Stimulated activated naive B cell treated with anti-CD40 and anti-IgM and Interleukin-4, amounts not matched to agents 10 μg/mL and 1 μg/mL and 100 μg/mL, for 72 hours (primary cell): Measurements from ENCODE around the gene MTMR1.
A peak's percentile ranks its signal among the peaks of the same experiment; 100 is the strongest.

Source experiments
- ATAC-seq, 2 donors: fragments of 150-1000 bp; cut with Tn5 transposase; replicated peaks; 2 replicates each; pipeline ENCODE4 v1.10.0; 2021; ENCODE audit warnings: moderate library complexity in 1 of 2
- DNase-seq: peaks from one replicate; pipeline ENCODE4 v3.0.0; 2021
- H3K27ac Mint-ChIP-seq: one replicate; pipeline ENCODE4 v1.8.0; 2022; ENCODE audit warnings: mild to moderate bottlenecking, mixed read lengths
- H3K27me3 Mint-ChIP-seq, 2 donors: one replicate each; pipeline ENCODE4 v1.8.0; 2022; ENCODE audit warnings: mixed read lengths in 2 of 2
- H3K36me3 Mint-ChIP-seq, 2 donors: one replicate each; pipeline ENCODE4 v1.8.0; 2022; ENCODE audit warnings: mixed read lengths in 2 of 2, mild to moderate bottlenecking in 1 of 2
- H3K4me1 Mint-ChIP-seq, 2 donors: one replicate each; pipeline ENCODE4 v1.8.0; 2022; ENCODE audit warnings: mixed read lengths in 2 of 2, mild to moderate bottlenecking in 1 of 2
- H3K4me3 Mint-ChIP-seq, 2 donors: one replicate each; pipeline ENCODE4 v1.8.0; 2022; ENCODE audit warnings: mild to moderate bottlenecking in 2 of 2, mixed read lengths in 2 of 2, moderate library complexity in 1 of 2
- H3K9me3 Mint-ChIP-seq, 2 donors: one replicate each; pipeline ENCODE4 v1.8.0; 2022; ENCODE audit warnings: mixed read lengths in 2 of 2, mild to moderate bottlenecking in 1 of 2

The MTMR1 gene

GRCh38 chrX:150712619-150713018 is 19.4 kb downstream of the MTMR1 start:
- Mint-ChIP-seq H3K4me1 (peaks cover 21 to 32% of the 10 kb centered on the region in 2 donors), H3K4me3 (no peak overlapping the region), H3K27ac (no peak overlapping the region), H3K9me3 (no peaks in the 10 kb centered on the region), H3K27me3 (no peaks in the 10 kb centered on the region), H3K36me3 (peaks cover 5 to 8% of the 10 kb centered on the region in 2 donors)
- DNase-seq (no peak), ATAC-seq (no peak)

DNA sequence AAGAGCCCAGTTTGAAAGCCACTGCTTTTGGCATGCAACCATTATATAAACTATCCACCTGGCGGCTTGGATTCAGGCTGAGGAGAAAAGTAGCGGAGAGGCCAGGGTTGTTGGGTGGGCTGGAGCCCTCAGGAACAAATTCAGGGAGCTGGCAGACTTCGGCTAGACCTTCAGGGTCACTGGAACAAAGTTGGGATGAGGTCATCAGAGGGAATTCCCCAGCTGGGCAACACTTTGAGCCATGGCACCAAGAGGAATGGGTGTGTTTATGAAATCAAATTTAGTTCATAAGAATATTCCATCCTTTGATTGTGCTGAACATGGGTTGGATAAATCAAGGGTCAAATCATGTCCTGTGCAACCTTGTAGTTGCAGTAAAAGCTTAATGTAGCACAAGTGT is 22.0 kb downstream of the MTMR1 start:
- H3K27me3 Mint-ChIP-seq = no peaks in the 10 kb centered on the region
- H3K4me1 Mint-ChIP-seq = peaks cover 16 to 26% of the 10 kb centered on the region in 2 donors
- no peaks in the 10 kb centered on the region for H3K9me3 Mint-ChIP-seq
- no peak overlapping the region for H3K27ac Mint-ChIP-seq
- DNase-seq = no peak
- peaks cover 0 to under 1% of the 10 kb centered on the region in 2 donors for H3K36me3 Mint-ChIP-seq
- no peak overlapping the region for H3K4me3 Mint-ChIP-seq
- no peak for ATAC-seq

DNA sequence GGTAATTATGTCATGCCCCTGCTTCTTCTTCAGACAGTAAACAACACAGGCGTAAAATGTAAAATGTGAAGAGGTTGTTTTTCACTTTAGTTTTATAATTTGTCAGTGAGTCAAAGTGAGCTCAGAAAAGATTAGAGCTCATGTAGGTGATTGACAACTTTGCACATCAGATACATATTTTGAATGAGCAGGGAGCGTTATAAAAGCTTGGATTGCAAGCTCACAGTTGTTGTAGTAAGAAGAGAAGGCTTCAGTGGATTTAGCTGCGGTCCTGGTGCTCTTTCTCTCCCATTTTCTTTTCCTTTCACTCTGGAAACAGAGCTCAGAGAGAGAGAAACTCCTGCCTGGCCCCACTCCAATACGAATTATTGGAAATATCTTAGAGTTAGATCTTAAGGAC is 26.4 kb downstream of the MTMR1 start:
- peak overlapping the region; percentile 39 for H3K27ac Mint-ChIP-seq
- H3K36me3 Mint-ChIP-seq = peaks cover 9 to 11% of the 10 kb centered on the region in 2 donors
- H3K27me3 Mint-ChIP-seq = no peaks in the 10 kb centered on the region
- H3K9me3 Mint-ChIP-seq = no peaks in the 10 kb centered on the region
- peaks cover 8 to 18% of the 10 kb centered on the region in 2 donors for H3K4me1 Mint-ChIP-seq
- ATAC-seq = no peak
- no peak for DNase-seq
- no peak overlapping the region for H3K4me3 Mint-ChIP-seq

- Mint-ChIP-seq H3K9me3 (no peaks in the 10 kb centered on the region), H3K36me3 (peaks cover 16 to 21% of the 10 kb centered on the region in 2 donors), H3K27me3 (no peaks in the 10 kb centered on the region), H3K4me1 (peaks cover 2 to 10% of the 10 kb centered on the region in 2 donors), H3K27ac (peak overlapping the region; percentile 71), H3K4me3 (no peak overlapping the region)
- ATAC-seq (no peak), DNase-seq (no peak)
These were observed 36.8 kb downstream of the MTMR1 start for GRCh38 chrX:150729956-150730355.

DNA sequence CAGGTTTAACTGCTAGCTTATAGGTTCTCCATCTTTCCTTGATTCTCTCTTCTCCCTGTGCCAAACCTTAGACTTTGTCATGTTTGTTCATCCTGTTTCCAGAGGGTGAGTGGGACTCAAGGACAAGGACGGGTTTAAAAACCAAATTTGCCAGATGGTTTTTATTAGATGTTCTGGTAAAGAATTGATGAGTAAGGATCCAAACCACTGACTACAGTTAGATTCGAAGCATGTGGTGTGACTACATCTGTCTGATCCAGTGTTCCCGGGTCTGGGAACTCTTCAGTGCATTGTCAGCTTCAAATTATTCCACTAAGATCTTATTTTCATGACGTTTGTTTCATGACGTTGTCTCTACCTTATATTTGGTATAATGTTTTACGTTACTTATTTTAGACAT is 37.5 kb downstream of the MTMR1 start:
- DNase-seq (no peak), ATAC-seq (no peak)
- peaks cover 20% of the 10 kb centered on the region in 2 donors for H3K36me3 Mint-ChIP-seq
- H3K4me1 Mint-ChIP-seq = peaks cover 4% of the 10 kb centered on the region in 2 donors
- H3K4me3 Mint-ChIP-seq = no peak overlapping the region
- no peaks in the 10 kb centered on the region for H3K27me3 Mint-ChIP-seq
- no peaks in the 10 kb centered on the region for H3K9me3 Mint-ChIP-seq
- no peak overlapping the region for H3K27ac Mint-ChIP-seq

- Mint-ChIP-seq H3K36me3 (peaks cover 19 to 23% of the 10 kb centered on the region in 2 donors), H3K4me1 (peaks cover 7 to 9% of the 10 kb centered on the region in 2 donors), H3K9me3 (no peaks in the 10 kb centered on the region), H3K27me3 (no peaks in the 10 kb centered on the region), H3K27ac (no peak overlapping the region), H3K4me3 (no peak overlapping the region)
- no peak for ATAC-seq
- DNase-seq = no peak
These were observed 38.6 kb downstream of the MTMR1 start for GRCh38 chrX:150731795-150732194.

DNA sequence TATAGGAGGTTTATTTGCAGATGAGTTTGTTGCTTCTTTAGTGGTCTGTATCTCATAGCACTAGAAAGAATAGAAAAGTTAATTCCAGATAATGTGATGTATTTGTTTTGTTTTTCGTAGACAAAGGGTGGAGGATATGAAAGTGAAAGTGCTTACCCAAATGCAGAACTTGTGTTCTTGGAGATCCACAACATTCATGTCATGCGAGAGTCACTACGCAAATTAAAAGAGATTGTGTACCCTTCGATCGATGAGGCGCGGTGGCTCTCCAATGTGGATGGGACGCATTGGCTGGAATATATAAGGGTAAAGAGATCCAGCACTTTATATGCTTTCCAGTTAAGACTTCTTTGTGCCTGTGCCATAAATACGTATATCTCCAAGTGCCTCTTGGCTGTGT is 43.3 kb downstream of the MTMR1 start:
- peaks cover 5 to 9% of the 10 kb centered on the region in 2 donors for H3K4me1 Mint-ChIP-seq
- DNase-seq (no peak), ATAC-seq (peak; percentile 55 to 71)
- H3K36me3 Mint-ChIP-seq = peaks cover 24 to 34% of the 10 kb centered on the region in 2 donors
- peak overlapping the region in 1 of 2 donors; percentile 60 for H3K4me3 Mint-ChIP-seq
- H3K27me3 Mint-ChIP-seq = no peaks in the 10 kb centered on the region
- H3K27ac Mint-ChIP-seq = peak overlapping the region; percentile 84
- no peaks in the 10 kb centered on the region for H3K9me3 Mint-ChIP-seq

- no peaks in the 10 kb centered on the region for H3K27me3 Mint-ChIP-seq
- H3K4me3 Mint-ChIP-seq = no peak overlapping the region
- H3K9me3 Mint-ChIP-seq = no peaks in the 10 kb centered on the region
- no peaks in the 10 kb centered on the region for H3K4me1 Mint-ChIP-seq
- no peak overlapping the region for H3K27ac Mint-ChIP-seq
- peaks cover 11 to 15% of the 10 kb centered on the region in 2 donors for H3K36me3 Mint-ChIP-seq
- DNase-seq (no peak), ATAC-seq (no peak)
These were observed 58.9 kb downstream of the MTMR1 start for GRCh38 chrX:150752124-150752523.

DNA sequence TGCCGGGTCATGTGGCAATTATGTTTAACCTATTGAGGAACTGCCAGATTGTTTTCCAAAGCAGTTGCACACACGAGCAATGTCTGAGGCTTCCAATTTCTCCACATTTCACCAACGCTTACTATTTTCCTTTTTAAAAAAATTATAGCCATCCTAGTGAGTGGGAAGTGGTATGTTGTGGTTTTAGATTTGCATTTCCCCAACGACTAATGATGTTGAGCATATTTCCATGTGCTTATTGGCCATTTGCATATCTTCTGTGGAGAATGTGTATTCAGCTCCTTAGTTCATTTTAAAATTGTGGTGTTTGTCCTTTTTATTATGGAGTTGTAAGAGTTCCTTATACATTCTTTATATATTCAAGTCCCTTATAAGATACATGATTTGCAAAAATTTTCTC is 60.2 kb downstream of the MTMR1 start:
- H3K4me1 Mint-ChIP-seq = no peaks in the 10 kb centered on the region
- ATAC-seq (no peak), DNase-seq (no peak)
- no peaks in the 10 kb centered on the region for H3K27me3 Mint-ChIP-seq
- H3K27ac Mint-ChIP-seq = no peak overlapping the region
- no peaks in the 10 kb centered on the region for H3K9me3 Mint-ChIP-seq
- H3K4me3 Mint-ChIP-seq = no peak overlapping the region
- H3K36me3 Mint-ChIP-seq = peaks cover 14 to 26% of the 10 kb centered on the region in 2 donors

DNA sequence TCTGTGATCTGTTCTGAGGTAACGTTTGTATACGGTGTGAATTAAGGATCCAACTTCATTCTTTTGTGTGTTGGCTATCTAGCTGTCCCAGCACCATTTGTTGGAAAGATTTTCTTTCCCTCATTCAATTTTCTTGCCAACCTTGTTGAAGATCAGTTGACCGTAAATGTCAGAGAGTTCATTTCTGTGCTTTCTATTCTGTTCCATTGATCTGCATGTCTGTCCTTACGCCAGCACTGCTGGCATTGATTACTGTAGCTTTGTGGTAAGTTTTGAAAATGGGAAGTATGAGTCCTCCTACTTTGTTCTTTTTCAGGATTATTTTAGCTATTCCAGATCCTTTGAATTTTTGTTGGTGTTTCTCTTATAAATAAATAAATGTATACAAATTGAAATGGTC is 60.8 kb downstream of the MTMR1 start:
- H3K9me3 Mint-ChIP-seq = no peaks in the 10 kb centered on the region
- H3K27me3 Mint-ChIP-seq = no peaks in the 10 kb centered on the region
- no peak for ATAC-seq
- no peak overlapping the region for H3K27ac Mint-ChIP-seq
- H3K4me1 Mint-ChIP-seq = no peaks in the 10 kb centered on the region
- H3K36me3 Mint-ChIP-seq = peaks cover 14 to 30% of the 10 kb centered on the region in 2 donors
- no peak overlapping the region for H3K4me3 Mint-ChIP-seq
- DNase-seq = no peak

DNA sequence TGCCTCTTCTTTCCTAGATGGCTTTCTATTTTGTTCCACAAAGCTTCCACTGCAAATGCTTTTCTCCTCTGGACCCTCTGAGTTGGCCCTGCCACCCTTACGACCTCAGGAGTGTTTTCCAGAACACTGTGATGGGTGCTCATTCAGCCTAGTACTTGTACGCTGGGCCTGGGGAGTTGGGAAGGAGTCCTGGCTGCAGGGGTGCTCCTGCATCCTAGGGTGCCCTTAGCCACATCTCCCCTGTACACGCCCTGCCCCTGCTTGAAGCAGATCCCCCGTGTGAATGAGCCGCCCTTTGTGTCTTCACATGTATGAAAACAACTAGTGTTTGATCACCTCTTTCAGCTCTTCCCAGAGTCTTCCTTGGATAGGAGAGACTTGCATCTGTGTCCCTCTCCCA is 64.2 kb downstream of the MTMR1 start:
- H3K27ac Mint-ChIP-seq = no peak overlapping the region
- no peaks in the 10 kb centered on the region for H3K9me3 Mint-ChIP-seq
- ATAC-seq (no peak), DNase-seq (no peak)
- H3K4me3 Mint-ChIP-seq = no peak overlapping the region
- H3K36me3 Mint-ChIP-seq = peaks cover 5 to 30% of the 10 kb centered on the region in 2 donors
- H3K4me1 Mint-ChIP-seq = no peaks in the 10 kb centered on the region
- H3K27me3 Mint-ChIP-seq = no peaks in the 10 kb centered on the region

DNA sequence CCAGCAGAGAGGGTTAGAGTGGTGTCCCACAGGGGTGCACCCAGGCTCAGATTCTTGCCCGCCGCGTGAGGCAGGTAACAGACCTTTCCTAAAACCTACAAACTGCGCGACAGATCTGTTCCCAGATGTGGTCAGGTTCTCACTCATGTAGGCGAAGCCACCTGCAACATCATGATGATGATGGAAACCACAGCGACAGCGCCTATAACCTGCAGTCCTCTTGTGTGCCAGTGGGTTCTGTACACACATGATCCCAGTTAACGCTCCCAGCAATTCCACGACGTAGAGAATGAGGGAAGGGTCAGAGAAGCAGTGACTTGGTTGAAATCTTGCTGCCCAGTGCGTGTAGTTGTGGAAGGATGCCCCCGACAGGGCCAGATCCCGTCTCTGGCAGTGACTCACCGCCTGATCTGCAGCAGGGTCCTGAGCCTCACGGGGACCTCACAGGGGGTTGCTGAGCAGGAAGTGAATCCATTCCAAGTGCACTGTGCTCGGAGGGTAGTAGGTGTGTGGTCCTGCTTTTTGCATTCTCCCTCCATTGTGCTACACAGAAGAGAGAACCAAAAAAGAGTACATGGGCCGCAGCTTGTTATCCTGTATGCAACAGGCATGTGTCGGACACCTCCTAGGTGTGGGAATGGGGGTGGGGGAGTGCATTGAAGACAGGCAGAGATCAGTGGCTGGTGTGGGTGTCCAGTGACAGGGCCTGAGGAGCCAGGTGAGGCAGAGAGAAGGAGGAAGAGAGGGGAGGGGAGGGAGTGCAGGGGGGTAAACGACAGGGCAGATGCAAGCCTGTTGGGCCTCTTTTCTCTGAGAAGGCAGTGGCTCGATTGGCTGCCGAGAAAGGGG is 66.6 kb downstream of the MTMR1 start:
- DNase-seq (no peak), ATAC-seq (no peak)
- H3K27me3 Mint-ChIP-seq = no peaks in the 10 kb centered on the region

DNA sequence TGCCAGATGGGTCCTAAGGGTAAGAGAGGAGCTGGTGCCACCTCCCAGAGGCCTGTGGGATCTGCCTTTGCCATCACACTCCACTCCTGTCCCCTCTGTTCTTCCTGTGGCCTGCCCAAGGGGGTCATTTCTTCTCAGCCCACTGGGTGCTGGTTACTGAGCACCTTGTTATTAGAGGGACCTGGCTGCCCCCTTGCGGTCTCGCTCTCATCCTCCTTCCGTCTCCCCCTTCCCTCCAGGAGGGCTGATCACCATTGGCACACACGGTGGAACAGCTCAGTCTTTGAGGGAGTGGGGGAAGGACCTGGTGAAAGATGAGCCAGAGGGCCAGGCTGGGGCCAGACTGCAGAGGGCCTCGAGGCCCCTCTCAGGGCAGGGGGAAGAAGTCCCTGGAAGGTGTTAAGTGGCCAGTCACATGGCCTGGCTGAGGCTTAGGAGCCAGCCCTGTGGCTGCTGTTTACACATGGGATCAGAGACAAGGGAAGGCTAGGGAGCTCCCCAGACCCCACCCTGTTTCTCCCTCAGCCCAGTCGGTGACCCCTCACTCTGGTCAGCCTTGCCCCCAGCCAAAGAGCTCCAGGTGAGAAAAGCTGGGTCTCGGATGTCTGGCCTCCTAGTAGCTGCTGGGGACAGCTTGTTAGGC is 68.1 kb downstream of the MTMR1 start:
- H3K36me3 Mint-ChIP-seq = peaks cover 5 to 29% of the 10 kb centered on the region in 2 donors
- DNase-seq = no peak
- H3K9me3 Mint-ChIP-seq = no peaks in the 10 kb centered on the region
- peak overlapping the region; percentile 31 for H3K27ac Mint-ChIP-seq
- H3K4me1 Mint-ChIP-seq = no peaks in the 10 kb centered on the region
- H3K4me3 Mint-ChIP-seq = no peak overlapping the region
- H3K27me3 Mint-ChIP-seq = no peaks in the 10 kb centered on the region
- ATAC-seq = no peak

More for the DNA sequence above, 66.6 kb downstream of the MTMR1 start:
- H3K4me3 Mint-ChIP-seq = no peak overlapping the region
- no peak overlapping the region for H3K27ac Mint-ChIP-seq
- no peaks in the 10 kb centered on the region for H3K9me3 Mint-ChIP-seq
- H3K36me3 Mint-ChIP-seq = peaks cover 5 to 29% of the 10 kb centered on the region in 2 donors
- H3K4me1 Mint-ChIP-seq = no peaks in the 10 kb centered on the region

GRCh38 chrX:150761819-150762216 is 68.6 kb downstream of the MTMR1 start:
- H3K4me3 Mint-ChIP-seq = no peak overlapping the region
- ATAC-seq (no peak), DNase-seq (no peak)
- no peaks in the 10 kb centered on the region for H3K9me3 Mint-ChIP-seq
- no peaks in the 10 kb centered on the region for H3K27me3 Mint-ChIP-seq
- peaks cover 5 to 29% of the 10 kb centered on the region in 2 donors for H3K36me3 Mint-ChIP-seq
- no peak overlapping the region for H3K27ac Mint-ChIP-seq
- H3K4me1 Mint-ChIP-seq = no peaks in the 10 kb centered on the region
